Islet precursor cell (in vitro differentiated cells): Measurements from ENCODE around the gene MPP2.
A peak's percentile ranks its signal among the peaks of the same experiment; 100 is the strongest.
"Not testable (repeated sequence)": the region's sequence is repeated elsewhere in the genome, so short reads cannot be mapped to it uniquely, and the experiment has no call there.

ENCODE experiments used
- DNase-seq: peaks from one replicate; pipeline ENCODE4 v3.0.0-alpha.2; 2018

Gene MPP2

DNA sequence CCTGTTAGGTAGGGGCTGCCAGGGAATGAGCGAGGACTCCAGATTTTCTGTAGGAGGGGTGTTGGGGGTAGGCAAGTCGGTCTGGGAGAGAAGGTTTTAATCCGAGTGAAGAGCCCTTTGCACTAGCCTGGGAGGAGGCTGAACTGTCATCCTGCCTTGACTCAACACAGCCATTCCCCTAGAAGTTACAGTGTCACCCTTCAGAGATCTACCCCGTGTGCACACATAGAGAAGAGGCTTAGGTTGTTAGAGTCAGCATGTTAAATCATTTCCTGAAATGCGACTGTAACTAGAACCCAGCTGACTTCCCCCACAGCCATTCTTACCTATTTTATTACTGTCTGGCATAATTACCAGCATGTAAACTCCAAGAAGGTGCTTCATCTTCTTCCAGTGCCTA lies 20.6 kb upstream of the MPP2 start:
- DNase-seq: not testable (repeated sequence)

- no peak for DNase-seq
Observed at GRCh38 chr17:43927060-43927864, 19.9 kb upstream of the MPP2 start.

GRCh38 chr17:43924558-43924957 lies 17.2 kb upstream of the MPP2 start:
- DNase-seq: no peak

DNA sequence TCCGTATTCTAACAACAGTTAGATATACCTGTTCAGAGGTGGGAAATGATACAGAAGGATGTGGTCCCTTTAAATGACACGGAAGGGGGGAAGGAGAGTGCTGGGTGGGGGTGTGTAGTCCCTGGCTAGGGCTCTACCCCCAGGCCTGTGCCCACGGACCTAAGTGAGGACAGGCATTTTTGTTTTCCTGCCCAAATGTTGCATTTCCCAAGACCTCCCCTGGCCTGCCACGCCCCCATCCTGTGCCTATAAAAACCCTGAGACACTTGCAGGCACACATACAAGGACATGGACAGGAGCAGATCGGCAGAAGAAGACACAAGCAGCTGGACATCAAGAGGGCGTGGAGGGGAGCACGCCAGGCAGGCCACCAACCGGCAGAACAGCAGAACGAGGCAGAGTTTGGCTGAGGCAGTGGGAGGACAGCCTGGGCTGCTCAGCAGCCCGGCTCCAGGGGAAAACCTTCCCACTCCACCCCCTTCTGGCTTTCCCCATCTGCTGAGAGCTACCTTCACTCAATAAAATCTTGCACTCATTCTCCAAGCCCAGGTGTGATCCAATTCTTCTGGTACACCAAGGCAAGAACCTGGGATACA lies 13.3 kb upstream of the MPP2 start:
- no peak for DNase-seq

- DNase-seq: no peak
Observed at GRCh38 chr17:43918026-43918389, 10.7 kb upstream of the MPP2 start.

DNA sequence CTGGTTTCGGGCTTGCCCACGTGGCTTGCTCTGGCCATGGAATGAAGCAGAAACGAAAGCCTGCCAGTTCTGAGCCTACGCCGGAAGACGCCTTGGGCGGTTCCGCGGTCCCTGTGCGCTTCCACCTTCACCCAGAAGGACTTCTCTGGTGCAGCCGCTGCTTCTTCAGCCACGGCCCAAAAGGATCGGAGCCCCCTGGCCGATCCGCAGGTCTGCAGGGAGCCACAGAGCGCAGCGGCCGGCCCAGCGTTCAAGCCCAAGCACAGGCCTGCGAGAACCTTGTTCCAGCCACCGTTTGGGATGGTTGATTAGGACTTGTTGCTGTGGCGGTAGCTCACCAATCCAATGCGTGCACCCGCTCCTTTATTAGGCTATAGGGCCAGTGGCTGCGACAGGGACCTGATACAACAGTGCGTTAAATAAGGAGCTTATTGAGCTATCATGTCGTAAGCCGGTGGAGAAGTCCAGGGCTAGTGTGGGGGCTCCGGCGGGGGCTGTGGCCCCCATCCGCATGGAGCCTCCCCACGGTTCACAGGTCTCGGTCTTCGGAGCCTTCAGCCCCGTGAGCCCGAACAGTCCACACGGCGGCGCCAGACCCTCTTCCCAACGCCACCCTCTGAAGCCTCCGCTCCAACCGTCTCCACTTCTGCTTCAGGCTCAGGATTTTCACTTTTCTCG lies 10.2 kb upstream of the MPP2 start:
- peak; percentile 76 for DNase-seq

DNA sequence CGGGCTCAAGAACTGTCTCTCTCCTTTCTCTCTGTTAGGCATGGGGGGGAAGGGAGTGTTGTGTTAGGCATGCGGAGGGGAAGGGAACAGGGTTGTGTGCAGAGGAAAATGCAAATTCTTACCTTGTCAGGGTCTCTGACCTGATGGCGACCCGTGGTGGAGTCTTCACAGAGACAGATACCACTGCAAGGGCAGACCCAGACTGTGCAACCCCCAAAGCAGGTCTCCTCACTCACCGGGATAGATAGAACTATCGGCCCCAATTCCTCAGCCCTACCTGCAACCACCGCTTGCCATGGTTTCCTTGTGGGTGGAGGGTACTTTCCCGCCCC lies 9.6 kb upstream of the MPP2 start:
- no peak for DNase-seq

DNA sequence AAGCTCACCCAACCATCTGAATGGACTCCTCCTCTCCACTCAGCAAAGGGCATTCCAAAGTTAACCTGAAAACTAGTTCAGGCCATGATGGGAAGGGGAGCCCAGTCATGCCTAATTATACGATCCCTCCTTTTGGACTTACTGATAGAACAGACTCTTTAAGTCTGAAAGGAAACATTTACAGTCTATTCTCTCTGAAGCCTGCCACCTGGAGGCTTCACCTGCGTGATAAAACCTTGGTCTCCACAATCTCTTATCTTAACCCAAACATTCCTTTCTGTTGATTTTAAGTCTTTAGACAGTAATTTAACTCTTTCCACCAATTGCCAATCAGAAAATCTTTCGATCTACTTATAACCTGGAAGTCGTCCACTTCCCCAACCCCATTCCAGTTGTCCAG lies 9.0 kb upstream of the MPP2 start:
- no peak for DNase-seq

DNA sequence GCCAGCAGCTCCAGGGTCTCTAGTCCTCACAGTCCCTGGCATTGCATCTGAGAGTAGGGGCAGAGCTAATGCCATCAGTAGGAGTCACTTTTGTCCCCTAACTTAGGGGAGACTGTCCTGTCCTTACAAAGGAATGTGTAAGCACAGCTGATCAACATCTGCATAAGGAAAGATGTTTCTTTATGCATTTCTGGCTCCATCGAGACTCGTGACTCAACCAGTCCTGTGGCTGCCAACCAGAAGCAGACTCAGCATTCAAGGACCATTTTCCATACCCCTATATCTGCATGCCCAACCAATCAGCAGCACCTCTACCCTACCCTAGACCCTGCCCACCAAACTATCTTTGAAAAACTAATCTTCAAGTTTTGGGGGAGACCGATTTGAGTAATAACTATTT lies 8.2 kb upstream of the MPP2 start:
- no peak for DNase-seq

DNA sequence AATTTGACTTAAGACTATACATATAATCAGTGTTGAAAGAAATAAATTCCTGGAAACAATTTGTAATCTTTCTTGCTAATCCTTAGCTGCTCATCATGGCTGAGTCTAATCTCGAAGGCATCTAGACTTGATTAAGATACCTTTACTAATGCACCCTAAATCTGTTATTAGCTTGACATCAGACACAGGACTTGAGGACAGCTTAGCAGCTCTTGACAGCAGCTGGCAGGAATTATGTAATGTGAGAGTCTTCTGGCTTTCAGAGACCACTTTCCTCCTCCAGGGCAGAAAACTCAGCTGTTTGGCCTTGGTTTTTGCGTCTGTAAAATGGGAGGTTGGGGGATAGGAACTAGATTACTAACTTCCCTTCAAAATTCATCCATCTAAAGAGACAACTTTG lies 7.1 kb upstream of the MPP2 start:
- no peak for DNase-seq

- DNase-seq: no peak
Observed at GRCh38 chr17:43913584-43913983, 6.2 kb upstream of the MPP2 start.

GRCh38 chr17:43912635-43913304 lies 5.4 kb upstream of the MPP2 start:
- no peak for DNase-seq

GRCh38 chr17:43911904-43912303 lies 4.6 kb upstream of the MPP2 start:
- no peak for DNase-seq

DNA sequence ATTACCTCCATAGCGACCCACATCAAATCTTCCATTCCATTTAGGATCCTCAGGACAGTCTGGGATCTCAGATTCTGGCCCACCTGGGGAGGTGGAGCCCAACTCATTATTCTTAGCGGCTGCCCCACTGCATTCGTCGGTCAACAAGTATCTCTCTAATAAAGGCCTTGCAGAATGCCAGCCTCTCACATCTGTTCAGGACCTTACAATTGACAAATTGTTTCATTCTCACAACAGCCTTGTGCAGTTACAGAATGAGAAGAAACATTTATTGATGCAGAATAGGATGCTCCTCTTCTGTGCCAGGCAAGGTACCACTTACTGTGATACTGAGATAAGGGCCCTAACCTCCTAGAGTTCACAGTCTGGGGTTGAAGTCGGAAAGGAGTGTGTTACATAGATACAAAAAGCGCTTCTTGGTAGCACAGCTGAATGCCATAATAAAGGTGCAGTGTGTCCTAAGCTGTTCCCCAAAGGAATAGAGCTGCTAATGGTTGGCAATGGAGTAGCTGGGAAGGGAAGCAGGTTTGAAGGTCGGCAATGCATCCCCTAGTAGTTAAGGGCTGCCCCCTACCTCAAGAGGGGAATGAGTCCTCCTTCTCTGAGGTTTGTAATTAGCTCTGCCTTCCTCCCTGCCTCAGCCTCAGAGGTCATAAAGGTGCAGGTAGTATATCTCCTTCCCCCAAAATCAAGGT lies 2.3 kb upstream of the MPP2 start:
- DNase-seq: no peak

DNA sequence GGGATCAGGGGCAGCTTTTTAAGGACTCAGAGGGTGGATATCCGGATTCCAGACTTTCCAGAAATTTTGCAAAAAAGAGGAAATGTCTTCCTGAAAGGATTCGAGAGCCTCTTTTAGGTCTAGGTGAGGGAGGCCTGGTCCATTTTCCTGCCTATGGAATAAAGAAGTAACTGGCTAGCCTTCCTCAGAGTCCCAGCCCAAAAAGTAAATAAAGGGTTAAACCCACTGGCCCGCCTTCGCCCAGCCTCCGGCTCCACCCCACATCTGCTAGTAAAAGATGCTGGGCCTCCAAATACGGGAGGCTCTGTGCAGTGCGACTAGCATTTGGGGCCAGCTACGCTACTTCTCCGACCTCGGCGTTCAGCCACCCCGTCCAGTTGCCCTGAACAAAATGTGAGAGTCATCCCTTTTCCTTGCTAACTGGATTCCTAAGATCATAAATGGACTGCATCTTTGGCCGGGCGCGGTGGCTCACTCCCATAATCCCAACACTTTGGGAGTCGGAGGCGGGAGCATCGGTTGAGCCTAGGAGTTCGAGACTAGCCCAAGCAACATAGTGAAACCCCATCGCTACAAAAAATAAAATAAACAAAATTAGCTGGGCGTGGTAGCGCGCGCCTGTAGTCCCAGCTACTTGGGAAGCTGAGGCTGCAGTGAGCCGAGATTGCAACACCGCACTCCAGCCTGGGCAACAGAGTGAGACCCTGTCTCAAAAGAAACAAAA lies 824 bp upstream of the MPP2 start:
- DNase-seq: peak; percentile 89

DNA sequence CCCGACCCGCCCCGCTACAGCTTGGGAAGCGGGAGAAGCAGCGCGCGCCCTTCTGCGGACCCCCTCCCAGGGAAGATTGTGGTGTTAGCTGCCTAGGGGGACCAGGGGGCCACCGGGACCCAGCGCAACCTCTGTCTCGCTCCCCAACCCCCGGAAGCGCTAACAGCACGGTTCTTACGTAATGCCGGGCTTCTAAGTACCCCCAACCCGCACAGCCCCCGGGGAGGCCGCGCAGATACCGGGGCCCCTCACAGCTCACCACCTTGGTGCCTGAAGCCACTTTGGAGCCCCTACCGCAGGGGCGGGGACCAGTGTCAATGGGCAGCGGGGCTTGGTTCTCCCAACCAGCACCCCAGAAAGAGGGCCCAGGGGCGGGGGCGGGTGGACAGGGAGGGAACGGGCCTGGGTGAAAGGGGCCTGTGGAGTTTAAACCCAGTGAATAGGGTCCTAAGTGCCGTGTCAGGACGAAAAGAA lies 348 bp downstream of the MPP2 start:
- no peak for DNase-seq

DNA sequence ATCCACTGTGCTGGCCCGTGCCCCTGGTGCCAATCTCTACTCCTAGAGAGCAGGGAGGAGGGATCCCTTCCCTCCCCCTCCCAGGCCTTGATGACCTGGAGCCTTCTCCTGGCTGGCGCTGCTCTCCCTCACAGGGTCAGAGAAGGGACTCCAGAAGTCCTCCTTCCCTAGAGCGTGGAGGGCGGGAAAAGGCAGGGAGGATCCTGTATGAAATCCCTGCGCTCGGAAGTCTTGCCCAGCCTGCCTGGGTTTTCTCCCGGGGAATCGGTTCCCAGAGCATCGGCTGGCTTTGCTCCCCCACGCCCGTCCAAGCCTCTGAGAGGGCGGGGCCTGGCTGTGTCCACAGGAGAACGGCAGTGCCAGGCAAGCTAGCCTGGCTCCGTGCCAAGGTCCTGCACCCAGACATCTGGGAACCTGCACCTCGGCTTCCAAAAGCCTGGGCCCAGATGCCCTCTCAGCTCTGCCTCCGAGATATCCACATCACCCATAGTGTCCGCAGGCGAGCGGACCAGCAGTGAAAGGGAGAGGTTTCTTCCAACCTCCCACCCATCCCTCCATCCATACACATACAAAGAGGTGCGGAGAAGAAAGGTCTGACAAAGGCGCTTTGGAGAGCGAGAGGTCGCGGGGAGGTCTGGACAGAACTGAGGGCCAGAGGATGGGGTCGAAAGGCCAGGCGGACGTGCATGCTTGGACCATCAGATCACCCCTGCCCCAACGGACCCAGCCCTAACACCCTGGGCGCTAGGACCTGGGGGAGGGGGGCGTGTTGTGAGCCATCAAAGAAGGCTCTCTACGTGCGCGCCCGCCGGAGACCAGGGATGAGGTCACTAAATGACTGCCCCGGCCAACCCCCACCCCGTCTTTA lies 1.1 kb downstream of the MPP2 start:
- DNase-seq: peak; percentile 93

GRCh38 chr17:43905400-43905984 lies 1.8 kb downstream of the MPP2 start:
- DNase-seq: no peak

GRCh38 chr17:43901861-43902589 lies 5.3 kb downstream of the MPP2 start:
- DNase-seq: no peak
